Measurements from ENCODE around the gene GPN2.

Gene GPN2

GRCh38 chr1:26858891-26859640, 31.0 kb downstream of the GPN2 start:
- Histone ChIP-seq H3K4me3 (ENCODE audit: low read length) (no peak overlapping the region), H3K27me3 (ENCODE audit: insufficient read depth, low read length) (no peaks in the 10 kb centered on the region), H3K36me3 (ENCODE audit: insufficient read depth, low read length) (peaks cover 4% of the 10 kb centered on the region), H3K9me3 (ENCODE audit: low read length) (no peaks in the 10 kb centered on the region), H3K4me1 (ENCODE audit: insufficient read depth, low read length) (peaks cover 2% of the 10 kb centered on the region), H2AFZ (ENCODE audit: low read depth, low read length) (no peak overlapping the region)

GRCh38 chr1:26858160-26858559, 31.9 kb downstream of the GPN2 start:
- no peaks in the 10 kb centered on the region for H3K27me3 ChIP-seq (ENCODE audit: insufficient read depth, low read length)
- no peaks in the 10 kb centered on the region for H3K4me1 ChIP-seq (ENCODE audit: insufficient read depth, low read length)
- no peak overlapping the region for H2AFZ ChIP-seq (ENCODE audit: low read depth, low read length)
- no peaks in the 10 kb centered on the region for H3K9me3 ChIP-seq (ENCODE audit: low read length)
- H3K36me3 ChIP-seq (ENCODE audit: insufficient read depth, low read length) = peaks cover 13% of the 10 kb centered on the region
- no peak overlapping the region for H3K4me3 ChIP-seq (ENCODE audit: low read length)

DNA sequence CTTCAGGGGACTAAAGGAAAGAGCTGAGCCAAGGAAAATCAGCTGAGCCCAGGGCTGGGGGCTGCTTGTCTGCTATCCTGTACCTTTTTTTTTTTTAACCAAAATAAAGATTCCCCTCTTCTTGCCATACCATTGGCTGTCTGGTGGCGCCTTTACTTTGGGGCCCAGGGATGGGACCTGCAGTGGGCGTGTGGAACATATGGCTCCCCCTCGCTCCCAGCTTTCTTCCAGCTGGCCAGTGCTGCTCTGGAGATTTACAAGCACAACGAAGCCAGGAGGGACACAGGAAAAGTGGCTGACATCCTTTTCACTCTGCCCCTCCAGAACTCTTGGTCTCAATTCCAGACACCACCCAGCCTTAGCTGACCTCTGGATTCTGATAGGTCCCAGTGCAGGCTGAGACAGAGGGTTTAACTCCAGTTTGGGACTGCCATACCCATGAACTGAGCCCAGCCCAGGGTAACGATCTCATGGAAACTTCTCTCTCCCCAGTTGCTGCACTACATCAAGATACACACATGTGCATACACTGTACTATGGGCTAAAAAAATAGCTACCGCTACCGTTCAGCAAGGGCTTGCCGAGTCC, 32.5 kb downstream of the GPN2 start:
- Histone ChIP-seq H2AFZ (ENCODE audit: low read depth, low read length) (no peak overlapping the region), H3K36me3 (ENCODE audit: insufficient read depth, low read length) (peaks cover 18% of the 10 kb centered on the region), H3K27me3 (ENCODE audit: insufficient read depth, low read length) (no peaks in the 10 kb centered on the region), H3K4me3 (ENCODE audit: low read length) (no peak overlapping the region), H3K4me1 (ENCODE audit: insufficient read depth, low read length) (no peaks in the 10 kb centered on the region), H3K9me3 (ENCODE audit: low read length) (no peaks in the 10 kb centered on the region)

- Histone ChIP-seq H3K27me3 (ENCODE audit: insufficient read depth, low read length) (no peaks in the 10 kb centered on the region), H3K9me3 (ENCODE audit: low read length) (no peaks in the 10 kb centered on the region), H3K36me3 (ENCODE audit: insufficient read depth, low read length) (peaks cover 25% of the 10 kb centered on the region), H2AFZ (ENCODE audit: low read depth, low read length) (no peak overlapping the region), H3K4me1 (ENCODE audit: insufficient read depth, low read length) (no peaks in the 10 kb centered on the region), H3K4me3 (ENCODE audit: low read length) (no peak overlapping the region)
Measured at GRCh38 chr1:26856604-26857469, 33.2 kb downstream of the GPN2 start.

DNA sequence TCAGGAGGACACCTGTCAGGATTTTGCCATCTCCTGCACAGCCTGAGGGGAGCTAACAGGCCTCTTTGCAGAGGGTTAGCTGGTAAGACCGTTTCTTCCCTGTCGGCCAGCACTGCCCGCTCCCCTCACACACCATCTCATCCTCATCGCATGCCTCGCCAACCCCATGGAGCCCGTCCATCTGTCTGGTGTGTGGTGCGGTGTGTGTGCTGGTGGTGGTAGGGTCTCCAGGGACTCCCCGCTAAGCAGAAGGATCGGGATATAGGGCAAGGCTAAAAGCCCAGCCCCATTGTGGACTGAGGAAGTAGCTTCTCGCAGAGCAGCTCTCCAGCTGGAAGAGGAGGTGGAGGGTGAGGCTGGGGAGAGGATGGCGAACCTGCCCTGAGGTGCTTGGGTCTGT, 33.9 kb downstream of the GPN2 start:
- Histone ChIP-seq H2AFZ (ENCODE audit: low read depth, low read length) (no peak overlapping the region), H3K4me1 (ENCODE audit: insufficient read depth, low read length) (no peaks in the 10 kb centered on the region), H3K36me3 (ENCODE audit: insufficient read depth, low read length) (peaks cover 31% of the 10 kb centered on the region), H3K4me3 (ENCODE audit: low read length) (no peak overlapping the region), H3K27me3 (ENCODE audit: insufficient read depth, low read length) (no peaks in the 10 kb centered on the region), H3K9me3 (ENCODE audit: low read length) (no peaks in the 10 kb centered on the region)

DNA sequence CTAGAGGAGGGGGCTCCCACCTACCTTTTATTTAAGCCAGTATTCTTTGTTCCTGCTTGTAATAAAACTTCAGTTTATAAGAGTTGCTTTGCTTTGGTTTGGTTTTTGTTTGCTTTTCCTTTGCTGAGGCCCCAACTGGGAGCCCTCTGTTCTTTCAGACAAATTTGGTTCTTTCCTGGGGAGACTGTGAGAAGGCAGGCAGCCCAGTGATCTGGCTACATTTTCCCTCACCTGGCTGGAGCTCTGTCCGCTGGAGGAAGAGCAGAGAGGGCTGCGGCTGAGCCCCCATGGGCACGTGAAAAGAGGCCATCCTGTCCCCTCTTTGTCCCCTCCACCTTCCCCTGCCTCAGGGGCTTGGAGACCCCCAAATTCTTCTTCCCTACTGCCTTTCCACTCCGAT, 34.4 kb downstream of the GPN2 start:
- no peak overlapping the region for H3K4me3 ChIP-seq (ENCODE audit: low read length)
- H3K4me1 ChIP-seq (ENCODE audit: insufficient read depth, low read length) = no peaks in the 10 kb centered on the region
- H3K27me3 ChIP-seq (ENCODE audit: insufficient read depth, low read length) = no peaks in the 10 kb centered on the region
- peaks cover 37% of the 10 kb centered on the region for H3K36me3 ChIP-seq (ENCODE audit: insufficient read depth, low read length)
- no peak overlapping the region for H2AFZ ChIP-seq (ENCODE audit: low read depth, low read length)
- H3K9me3 ChIP-seq (ENCODE audit: low read length) = no peaks in the 10 kb centered on the region

DNA sequence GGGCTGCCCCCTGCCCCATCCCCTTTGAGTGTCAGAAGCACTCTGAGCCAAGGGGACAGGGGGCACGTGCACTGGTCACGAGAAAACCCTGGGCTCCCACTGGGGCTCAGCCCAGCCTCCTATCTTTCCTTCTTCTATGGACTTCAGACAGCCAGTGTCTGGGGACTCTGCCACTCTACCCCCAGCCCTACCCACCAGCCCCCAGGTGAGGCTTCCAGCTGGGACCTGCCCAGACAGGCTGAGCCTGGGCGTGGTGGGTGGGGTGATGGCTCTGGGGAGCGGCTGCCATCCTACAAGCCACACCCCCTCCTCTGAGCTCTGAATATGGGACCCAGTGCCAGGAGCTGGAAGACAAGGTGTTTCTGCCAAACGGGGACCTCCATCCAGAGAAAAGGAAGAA, 35.2 kb downstream of the GPN2 start:
- Histone ChIP-seq H3K27me3 (ENCODE audit: insufficient read depth, low read length) (no peaks in the 10 kb centered on the region), H3K36me3 (ENCODE audit: insufficient read depth, low read length) (peaks cover 44% of the 10 kb centered on the region), H3K4me1 (ENCODE audit: insufficient read depth, low read length) (no peaks in the 10 kb centered on the region), H2AFZ (ENCODE audit: low read depth, low read length) (no peak overlapping the region), H3K4me3 (ENCODE audit: low read length) (no peak overlapping the region), H3K9me3 (ENCODE audit: low read length) (no peaks in the 10 kb centered on the region)

- Histone ChIP-seq H3K4me3 (ENCODE audit: low read length) (no peak overlapping the region), H3K4me1 (ENCODE audit: insufficient read depth, low read length) (no peaks in the 10 kb centered on the region), H3K36me3 (ENCODE audit: insufficient read depth, low read length) (peaks cover 57% of the 10 kb centered on the region), H3K27me3 (ENCODE audit: insufficient read depth, low read length) (no peaks in the 10 kb centered on the region), H3K9me3 (ENCODE audit: low read length) (no peaks in the 10 kb centered on the region), H2AFZ (ENCODE audit: low read depth, low read length) (no peak overlapping the region)
Measured at GRCh38 chr1:26853600-26853999, 36.5 kb downstream of the GPN2 start.

DNA sequence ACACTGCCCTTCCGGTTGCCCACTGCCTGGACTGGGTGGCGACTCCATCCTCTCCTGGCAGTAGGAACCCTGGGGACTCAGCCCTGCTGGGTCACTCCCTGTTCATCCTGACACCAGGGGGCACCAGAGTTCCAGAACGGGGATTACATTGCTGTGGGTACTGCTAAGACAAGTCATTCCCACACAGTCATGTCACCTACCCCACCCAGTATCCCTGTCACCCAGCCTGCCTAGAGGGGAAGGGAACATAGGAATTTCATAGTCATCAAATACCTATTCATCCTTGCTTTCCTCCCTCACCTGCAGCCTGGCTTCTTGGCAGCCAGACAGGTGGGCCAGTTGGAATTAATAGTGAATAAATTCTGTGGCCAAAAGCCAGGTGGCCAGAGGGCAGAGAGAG, 36.9 kb downstream of the GPN2 start:
- Histone ChIP-seq H3K36me3 (ENCODE audit: insufficient read depth, low read length) (peaks cover 61% of the 10 kb centered on the region), H3K4me3 (ENCODE audit: low read length) (no peak overlapping the region), H2AFZ (ENCODE audit: low read depth, low read length) (no peak overlapping the region), H3K27me3 (ENCODE audit: insufficient read depth, low read length) (no peaks in the 10 kb centered on the region), H3K9me3 (ENCODE audit: low read length) (no peaks in the 10 kb centered on the region), H3K4me1 (ENCODE audit: insufficient read depth, low read length) (no peaks in the 10 kb centered on the region)

- Histone ChIP-seq H3K27me3 (ENCODE audit: insufficient read depth, low read length) (no peaks in the 10 kb centered on the region), H2AFZ (ENCODE audit: low read depth, low read length) (no peak overlapping the region), H3K4me3 (ENCODE audit: low read length) (no peak overlapping the region), H3K9me3 (ENCODE audit: low read length) (no peaks in the 10 kb centered on the region), H3K36me3 (ENCODE audit: insufficient read depth, low read length) (peaks cover 64% of the 10 kb centered on the region), H3K4me1 (ENCODE audit: insufficient read depth, low read length) (no peaks in the 10 kb centered on the region)
Measured at GRCh38 chr1:26852701-26853100, 37.4 kb downstream of the GPN2 start.

DNA sequence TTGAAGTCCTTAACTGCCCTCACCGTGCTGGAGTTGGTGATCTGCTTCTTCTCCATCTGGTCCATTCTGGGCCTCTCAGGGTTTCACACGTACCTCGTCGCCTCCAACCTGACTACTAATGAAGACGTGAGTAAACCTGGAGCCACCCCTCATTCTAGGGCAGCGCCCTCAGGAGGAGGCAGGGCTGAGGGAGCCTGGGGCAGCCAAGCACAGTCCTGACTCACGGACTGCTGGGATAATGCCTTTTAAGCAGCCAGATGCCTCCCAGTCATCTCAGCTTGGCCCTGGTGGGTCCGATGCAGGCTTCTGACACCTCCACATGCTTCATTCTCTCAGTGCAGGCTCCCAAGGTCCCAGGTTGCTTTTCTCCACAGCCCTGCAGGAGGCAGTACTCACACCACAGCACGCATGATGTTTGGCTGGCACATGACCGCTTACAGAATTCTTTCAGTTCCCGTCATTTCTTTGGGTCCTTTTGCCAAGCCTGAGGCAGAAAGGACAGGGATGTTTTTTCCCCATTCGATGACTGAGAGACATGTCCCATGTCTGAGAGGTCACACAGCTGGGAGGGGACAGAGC, 38.9 kb downstream of the GPN2 start:
- Histone ChIP-seq H3K9me3 (ENCODE audit: low read length) (no peaks in the 10 kb centered on the region), H3K4me3 (ENCODE audit: low read length) (no peak overlapping the region), H2AFZ (ENCODE audit: low read depth, low read length) (no peak overlapping the region), H3K27me3 (ENCODE audit: insufficient read depth, low read length) (no peaks in the 10 kb centered on the region), H3K36me3 (ENCODE audit: insufficient read depth, low read length) (peaks cover 66% of the 10 kb centered on the region), H3K4me1 (ENCODE audit: insufficient read depth, low read length) (no peaks in the 10 kb centered on the region)

DNA sequence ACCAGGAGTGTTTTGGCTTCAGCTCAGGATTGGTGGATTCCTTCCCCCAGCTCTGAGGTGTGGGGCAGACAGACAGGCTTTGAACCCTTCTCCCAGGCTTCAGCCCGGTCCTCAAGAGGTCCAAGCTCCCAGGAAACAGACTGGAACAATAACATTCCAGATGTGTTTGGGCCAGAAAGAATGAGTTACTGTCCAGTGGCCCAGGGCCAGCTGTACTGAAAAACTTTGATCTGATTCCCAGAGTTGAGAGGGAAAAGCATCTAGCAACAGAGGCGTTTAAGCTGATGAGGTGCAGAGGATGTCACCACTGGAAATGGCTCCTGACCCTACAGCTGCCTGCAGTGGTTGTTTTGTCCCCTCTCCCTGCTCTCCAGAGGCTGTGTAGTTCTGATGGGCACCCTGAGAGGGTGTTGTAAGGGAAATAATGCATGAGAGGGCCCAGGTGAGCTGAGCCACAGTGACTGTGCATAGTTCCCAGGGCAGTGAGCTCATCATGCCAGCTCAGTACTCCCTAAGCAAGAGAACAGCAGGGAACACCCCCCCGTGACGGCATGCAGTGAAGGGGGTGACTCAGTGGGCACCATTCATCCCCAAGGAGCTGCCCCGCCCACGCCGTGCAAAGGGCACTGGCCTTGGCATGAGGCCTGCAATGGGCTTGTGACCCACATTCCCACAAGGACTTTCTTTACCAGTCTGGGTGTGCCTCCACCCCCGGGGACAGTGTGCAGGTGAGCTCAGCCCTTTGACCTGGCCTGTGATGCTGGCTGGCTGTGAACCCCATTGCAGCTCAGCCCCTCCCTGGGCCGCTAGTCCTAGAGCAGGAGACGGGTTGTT, 40.9 kb downstream of the GPN2 start:
- no peak overlapping the region for H3K4me3 ChIP-seq (ENCODE audit: low read length)
- H2AFZ ChIP-seq (ENCODE audit: low read depth, low read length) = no peak overlapping the region
- H3K27me3 ChIP-seq (ENCODE audit: insufficient read depth, low read length) = no peaks in the 10 kb centered on the region
- no peaks in the 10 kb centered on the region for H3K4me1 ChIP-seq (ENCODE audit: insufficient read depth, low read length)
- peaks cover 63% of the 10 kb centered on the region for H3K36me3 ChIP-seq (ENCODE audit: insufficient read depth, low read length)
- no peaks in the 10 kb centered on the region for H3K9me3 ChIP-seq (ENCODE audit: low read length)

Data from neuron (in vitro differentiated cells).